ENCODE results near the gene CTBS.
"Not testable (repeated sequence)": the region's sequence is repeated elsewhere in the genome, so short reads cannot be mapped to it uniquely, and the experiment has no call there.

The CTBS gene

GRCh38 chr1:84573967-84574842, at the start of gene CTBS:
Gene CTBS, minus strand, starts transcription at chr1:84574440. Its CDS starts 25 bp downstream, at chr1:84574415.
- peak; percentile 90 for DNase-seq

- DNase-seq, result no peak
These were observed 47.3 kb upstream of the CTBS start for GRCh38 chr1:84621553-84621952.

GRCh38 chr1:84620720-84621313, 46.6 kb upstream of the CTBS start:
- DNase-seq, result peak; percentile 81

GRCh38 chr1:84619383-84620102, 45.3 kb upstream of the CTBS start:
- DNase-seq, result no peak

GRCh38 chr1:84617349-84617748, 43.1 kb upstream of the CTBS start:
- no peak for DNase-seq

- DNase-seq, result no peak
These were observed 41.5 kb upstream of the CTBS start for GRCh38 chr1:84615790-84616189.

- no peak for DNase-seq
These were observed 39.6 kb upstream of the CTBS start for GRCh38 chr1:84613887-84614286.

- no peak for DNase-seq
These were observed 38.8 kb upstream of the CTBS start for GRCh38 chr1:84613026-84613425.

GRCh38 chr1:84611796-84612195, 37.6 kb upstream of the CTBS start:
- DNase-seq, result no peak

GRCh38 chr1:84611091-84611490, 36.9 kb upstream of the CTBS start:
- DNase-seq, result no peak

GRCh38 chr1:84606977-84607376, 32.7 kb upstream of the CTBS start:
- DNase-seq, result no peak

- no peak for DNase-seq
These were observed 30.9 kb upstream of the CTBS start for GRCh38 chr1:84605157-84605556.

GRCh38 chr1:84603941-84604830, 29.9 kb upstream of the CTBS start:
- no peak for DNase-seq

- DNase-seq, result no peak
These were observed 29.0 kb upstream of the CTBS start for GRCh38 chr1:84603223-84603622.

GRCh38 chr1:84600796-84601195, 26.6 kb upstream of the CTBS start:
- DNase-seq, result no peak

- no peak for DNase-seq
These were observed 24.9 kb upstream of the CTBS start for GRCh38 chr1:84598846-84599741.

- DNase-seq, result no peak
These were observed 24.2 kb upstream of the CTBS start for GRCh38 chr1:84598418-84598817.

- DNase-seq, result no peak
These were observed 22.8 kb upstream of the CTBS start for GRCh38 chr1:84597011-84597410.

GRCh38 chr1:84594959-84595358, 20.7 kb upstream of the CTBS start:
- DNase-seq, result not testable (repeated sequence)

- no peak for DNase-seq
These were observed 12.9 kb upstream of the CTBS start for GRCh38 chr1:84587099-84587498.

GRCh38 chr1:84585803-84586202, 11.6 kb upstream of the CTBS start:
- DNase-seq, result no peak

GRCh38 chr1:84584126-84584525, 9.9 kb upstream of the CTBS start:
- DNase-seq, result no peak

All from CD4-positive, alpha-beta T cell treated with Interleukin-17A for 1 hour (primary cell).